Hematopoietic multipotent progenitor cell (in vitro differentiated cells): ENCODE data around the gene PA2G4. TPM values are rescaled to one million over a fixed set of nuclear protein-coding genes. Genes with fewer than 3 reads are reported as not detected.

Experiments used
- DNase-seq, 3 donors: peaks; one replicate each; pipeline ENCODE4 v3.0.0-alpha.2; 2011 to 2015; ENCODE audit warnings: low read depth in 2 of 3, low spot score in 2 of 3
- total RNA-seq: library from RNA; depleted of rRNA; stranded (reverse); fragments of >200 nt; gene quantifications from one replicate; pipeline ENCODE4 v1.2.3, GENCODE V29; 2012

The PA2G4 gene
- total RNA-seq, 1 donor: 113 TPM

GRCh38 chr12:56121204-56121870, 17.0 kb downstream of the PA2G4 start:
- DNase-seq: no peak

- DNase-seq: no peak
Measured at GRCh38 chr12:56122637-56123036, 18.3 kb downstream of the PA2G4 start.

GRCh38 chr12:56124133-56124532, 19.8 kb downstream of the PA2G4 start:
- DNase-seq: no peak

- DNase-seq: peak in 2 of 3 donors; percentile 66 to 78
Measured at GRCh38 chr12:56126732-56127239, 22.4 kb downstream of the PA2G4 start.

- DNase-seq: no peak
Measured at GRCh38 chr12:56127485-56127887, 23.1 kb downstream of the PA2G4 start.

GRCh38 chr12:56127888-56128669, 23.7 kb downstream of the PA2G4 start, which contains the start of gene ESYT1:
Gene ESYT1, plus strand, starts transcription at chr12:56128267. Its CDS starts 53 bp downstream, at chr12:56128320.
- peak; percentile 92 to 100 (median 100) for DNase-seq

GRCh38 chr12:56128670-56129205, 24.4 kb downstream of the PA2G4 start:
- no peak for DNase-seq

GRCh38 chr12:56129206-56129941, 25.0 kb downstream of the PA2G4 start:
- DNase-seq: peak in 2 of 3 donors; percentile 81 to 85

- no peak for DNase-seq
Measured at GRCh38 chr12:56129942-56130495, 25.7 kb downstream of the PA2G4 start.

GRCh38 chr12:56130876-56131275, 26.5 kb downstream of the PA2G4 start:
- DNase-seq: no peak

GRCh38 chr12:56134897-56135296, 30.5 kb downstream of the PA2G4 start:
- DNase-seq: no peak

GRCh38 chr12:56137853-56138571, 33.7 kb downstream of the PA2G4 start:
- no peak for DNase-seq

GRCh38 chr12:56141946-56142784, 37.8 kb downstream of the PA2G4 start:
- peak in 1 of 3 donors; percentile 45 for DNase-seq

- no peak for DNase-seq
Measured at GRCh38 chr12:56143217-56143616, 38.9 kb downstream of the PA2G4 start.

GRCh38 chr12:56143870-56144269, 39.5 kb downstream of the PA2G4 start:
- no peak for DNase-seq

GRCh38 chr12:56145217-56145616, 40.9 kb downstream of the PA2G4 start:
- DNase-seq: no peak

- no peak for DNase-seq
Measured at GRCh38 chr12:56146492-56147460, 42.4 kb downstream of the PA2G4 start.

- peak in 2 of 3 donors; percentile 43 to 66 for DNase-seq
Measured at GRCh38 chr12:56150563-56150962, 46.2 kb downstream of the PA2G4 start.
